NT2/D1 (cell line): ENCODE results near the gene LENG8.

Experiments used
- DNase-seq: peaks from one replicate; pipeline ENCODE4 v3.0.0-alpha.2; 2011; ENCODE audit warnings: low read depth, low spot score
- H3K27me3 ChIP-seq: 2 replicates; pipeline ENCODE4 v1.6.0; 2011; ENCODE audit warnings: mild to moderate bottlenecking; ENCODE audit not compliant: insufficient read length, insufficient read depth
- H3K36me3 ChIP-seq: 2 replicates; pipeline ENCODE4 v1.6.1; 2011; ENCODE audit warnings: mild to moderate bottlenecking, low read length, mixed read lengths; ENCODE audit not compliant: insufficient read depth, insufficient read length
- H3K4me1 ChIP-seq: 2 replicates; pipeline ENCODE4 v1.5.1; 2011; ENCODE audit not compliant: insufficient read depth, insufficient read length
- H3K4me3 ChIP-seq: 2 replicates; pipeline ENCODE4 v1.5.1; 2011; ENCODE audit warnings: low read depth; ENCODE audit not compliant: insufficient read length
- H3K9ac ChIP-seq: 2 replicates; pipeline ENCODE4 v1.6.0; 2011; ENCODE audit warnings: low read depth; ENCODE audit not compliant: insufficient read length
- H3K9me3 ChIP-seq: 2 replicates; pipeline ENCODE4 v1.5.1; 2011; ENCODE audit warnings: mild to moderate bottlenecking, low read length; ENCODE audit not compliant: insufficient read depth
- SUZ12 ChIP-seq: IDR thresholded peaks from 2 replicates; pipeline ENCODE4 v1.6.1; 2011; ENCODE audit not compliant: insufficient read length, insufficient read depth; ENCODE audit errors: extremely low read depth
- YY1 ChIP-seq: IDR thresholded peaks from 2 replicates; pipeline ENCODE4 v1.6.1; 2011; ENCODE audit not compliant: insufficient read length, insufficient read depth
- ZNF274 ChIP-seq: IDR thresholded peaks from 2 replicates; pipeline ENCODE4 v1.6.1; 2011; ENCODE audit warnings: mild to moderate bottlenecking, low read depth, low read length

LENG8 gene

DNA sequence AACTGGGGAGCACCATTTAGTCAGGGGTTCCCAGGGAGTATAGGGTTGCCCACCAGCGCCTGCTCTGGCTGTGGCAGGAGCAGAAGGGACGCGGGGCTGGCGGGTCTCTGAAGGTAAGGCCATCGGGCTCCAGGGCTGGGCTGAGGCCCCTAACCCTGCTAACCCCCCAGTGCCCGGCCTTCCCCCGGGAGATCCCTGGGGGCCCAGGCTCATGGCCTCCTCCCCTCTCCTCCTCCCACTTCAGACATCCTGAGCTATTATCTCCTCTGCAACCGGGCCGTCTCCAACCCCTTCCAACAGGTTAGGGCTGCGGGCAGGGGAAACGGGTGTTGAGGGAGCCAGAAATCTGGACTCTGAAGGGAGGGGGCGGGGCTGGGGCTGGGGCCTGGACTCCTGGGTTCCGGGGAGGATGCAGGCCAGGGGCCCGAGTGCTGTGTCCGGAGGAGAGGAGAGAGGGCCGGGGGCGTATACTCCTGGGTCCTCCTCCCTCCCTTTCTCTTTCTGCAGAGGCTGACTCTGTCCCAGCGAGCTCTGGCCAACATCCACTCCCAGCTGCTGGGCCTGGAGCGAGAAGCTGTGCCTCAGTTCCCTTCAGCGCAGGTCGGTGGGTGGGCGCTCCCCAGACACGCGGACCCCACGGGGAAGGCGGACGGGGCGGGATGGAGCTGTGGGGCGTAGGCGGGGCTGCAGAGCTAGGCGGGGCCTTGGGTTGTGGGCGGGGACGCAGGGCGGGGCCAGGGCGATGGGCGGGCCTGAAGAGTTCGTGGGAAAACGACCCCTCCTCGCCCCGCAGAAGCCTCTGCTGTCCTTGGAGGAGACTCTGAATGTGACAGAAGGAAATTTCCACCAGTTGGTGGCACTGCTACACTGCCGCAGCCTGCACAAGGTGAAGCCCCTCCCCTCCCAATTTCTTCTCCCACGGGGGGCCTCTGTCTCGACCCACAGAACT, 18.4 kb upstream of the LENG8 start:
- peak overlapping the region; percentile 40 for H3K4me3 ChIP-seq
- H3K36me3 ChIP-seq, result no peaks in the 10 kb centered on the region
- no peaks in the 10 kb centered on the region for H3K9me3 ChIP-seq
- DNase-seq, result no peak
- peak overlapping the region; percentile 61 for H3K9ac ChIP-seq
- H3K4me1 ChIP-seq, result peaks cover 22% of the 10 kb centered on the region
- H3K27me3 ChIP-seq, result no peaks in the 10 kb centered on the region
- no peak for TF ChIP-seq SUZ12
- TF ChIP-seq ZNF274, result no peak
- TF ChIP-seq YY1, result no peak

GRCh38 chr19:54431255-54431838, 17.7 kb upstream of the LENG8 start:
- no peak overlapping the region for H3K4me3 ChIP-seq
- H3K9me3 ChIP-seq, result no peaks in the 10 kb centered on the region
- TF ChIP-seq YY1 (no peak), SUZ12 (no peak), ZNF274 (no peak)
- no peak overlapping the region for H3K9ac ChIP-seq
- peaks cover 20% of the 10 kb centered on the region for H3K4me1 ChIP-seq
- no peaks in the 10 kb centered on the region for H3K36me3 ChIP-seq
- no peak for DNase-seq
- no peaks in the 10 kb centered on the region for H3K27me3 ChIP-seq

DNA sequence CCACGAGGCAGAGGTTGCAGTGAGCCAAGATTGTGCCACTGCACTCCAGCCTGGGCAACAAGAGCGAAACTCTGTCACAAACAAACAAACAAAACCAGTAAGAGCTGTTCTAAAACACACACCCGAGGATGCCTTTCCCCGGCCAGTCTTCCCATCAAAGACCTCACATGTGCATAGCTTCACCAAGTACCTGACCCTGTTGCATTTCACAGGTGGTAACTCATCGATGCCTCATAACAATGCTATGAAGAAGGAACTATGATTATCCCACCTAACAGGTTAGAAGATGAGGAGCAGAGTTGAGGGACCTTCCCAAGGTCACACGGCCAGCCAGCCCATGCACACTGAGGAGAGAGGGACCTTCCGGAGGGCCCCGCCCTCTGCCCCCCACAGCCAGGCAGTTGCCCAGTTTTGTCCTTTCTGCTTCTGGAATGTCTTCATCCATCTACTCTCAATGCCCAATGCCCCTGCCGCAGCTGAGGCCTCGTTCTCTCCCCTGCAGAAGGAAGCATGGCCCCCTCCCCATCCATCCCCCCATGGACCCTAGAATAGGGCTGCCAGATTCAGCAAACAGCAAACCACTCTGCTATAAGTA, 16.8 kb upstream of the LENG8 start:
- Histone ChIP-seq H3K4me1 (peaks cover 19% of the 10 kb centered on the region), H3K27me3 (no peaks in the 10 kb centered on the region), H3K9ac (no peak overlapping the region), H3K4me3 (no peak overlapping the region), H3K36me3 (no peaks in the 10 kb centered on the region), H3K9me3 (no peaks in the 10 kb centered on the region)
- no peak for DNase-seq
- TF ChIP-seq SUZ12 (no peak), YY1 (no peak), ZNF274 (no peak)

- H3K4me3 ChIP-seq, result no peak overlapping the region
- no peak for DNase-seq
- H3K4me1 ChIP-seq, result peaks cover 17% of the 10 kb centered on the region
- H3K9me3 ChIP-seq, result no peaks in the 10 kb centered on the region
- TF ChIP-seq YY1 (no peak), SUZ12 (no peak), ZNF274 (no peak)
- no peaks in the 10 kb centered on the region for H3K36me3 ChIP-seq
- no peaks in the 10 kb centered on the region for H3K27me3 ChIP-seq
- no peak overlapping the region for H3K9ac ChIP-seq
These were observed 15.3 kb upstream of the LENG8 start for GRCh38 chr19:54433697-54434096.

DNA sequence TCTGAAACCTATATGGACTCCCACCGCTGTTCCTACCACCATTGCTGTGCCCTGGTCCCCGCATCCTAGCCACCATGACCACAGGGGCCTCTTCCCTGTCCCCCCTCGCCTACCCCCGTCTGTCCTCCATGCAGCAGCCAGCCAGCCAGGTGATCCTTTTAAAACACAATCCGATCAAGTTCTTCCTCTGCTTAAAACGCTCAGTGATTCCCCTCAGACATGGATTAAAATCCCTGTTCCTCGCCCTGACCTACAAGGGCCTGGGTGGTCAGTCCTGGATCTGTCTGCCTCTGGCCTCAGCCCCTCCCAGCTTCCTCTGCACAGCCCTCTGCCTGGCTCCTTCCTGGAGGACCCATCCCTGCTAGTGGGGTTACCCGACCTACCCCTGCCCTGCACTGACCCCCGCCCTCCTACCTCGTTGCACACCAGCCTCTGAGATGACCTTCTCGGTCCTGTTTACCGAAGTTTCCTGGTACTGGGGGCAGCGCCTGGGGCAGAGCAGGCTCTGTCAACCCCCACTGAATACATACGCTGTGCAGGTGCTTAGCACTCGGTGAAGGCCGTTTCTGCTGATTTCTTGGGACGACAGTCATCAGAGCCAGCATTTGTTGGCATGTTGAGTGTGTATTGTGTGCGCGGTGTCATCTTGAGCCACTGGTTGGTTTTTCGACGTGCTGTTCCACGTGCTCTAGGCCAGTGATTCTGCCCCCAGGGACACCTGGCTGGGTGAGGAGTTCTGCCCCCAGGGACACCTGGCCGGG, 14.7 kb upstream of the LENG8 start:
- Histone ChIP-seq H3K4me3 (no peak overlapping the region), H3K9ac (no peak overlapping the region), H3K27me3 (no peaks in the 10 kb centered on the region), H3K9me3 (no peaks in the 10 kb centered on the region), H3K4me1 (peaks cover 21% of the 10 kb centered on the region), H3K36me3 (no peaks in the 10 kb centered on the region)
- DNase-seq, result no peak
- TF ChIP-seq ZNF274 (no peak), SUZ12 (no peak), YY1 (no peak)

GRCh38 chr19:54434873-54435214, 14.2 kb upstream of the LENG8 start:
- no peaks in the 10 kb centered on the region for H3K36me3 ChIP-seq
- TF ChIP-seq YY1, result no peak
- TF ChIP-seq SUZ12, result no peak
- no peak for TF ChIP-seq ZNF274
- H3K4me3 ChIP-seq, result no peak overlapping the region
- H3K9ac ChIP-seq, result no peak overlapping the region
- no peaks in the 10 kb centered on the region for H3K9me3 ChIP-seq
- H3K4me1 ChIP-seq, result peaks cover 21% of the 10 kb centered on the region
- no peak for DNase-seq
- H3K27me3 ChIP-seq, result no peaks in the 10 kb centered on the region

- DNase-seq, result no peak
- Histone ChIP-seq H3K4me3 (no peak overlapping the region), H3K4me1 (peaks cover 20% of the 10 kb centered on the region), H3K36me3 (no peaks in the 10 kb centered on the region), H3K9me3 (no peaks in the 10 kb centered on the region), H3K27me3 (no peaks in the 10 kb centered on the region), H3K9ac (peak overlapping the region; percentile 70)
- no peak for TF ChIP-seq YY1
- no peak for TF ChIP-seq SUZ12
- TF ChIP-seq ZNF274, result no peak
These were observed 13.4 kb upstream of the LENG8 start for GRCh38 chr19:54435551-54436016.
